ENCODE results near the gene LRRTM4. TPM values are rescaled to one million over a fixed set of nuclear protein-coding genes. Genes with fewer than 3 reads are reported as not detected.

The LRRTM4 gene
- total RNA-seq, 1 donor from 2014 or later: not detected

GRCh38 chr2:76938153-76938552, 584.0 kb downstream of the LRRTM4 start:
- Mint-ChIP-seq H3K27ac (no peak overlapping the region), H3K36me3 (ENCODE audit: low read depth) (no peaks in the 10 kb centered on the region), H3K4me1 (no peaks in the 10 kb centered on the region), H3K9me3 (peaks cover 2% of the 10 kb centered on the region), H3K4me3 (no peak overlapping the region), H3K27me3 (no peaks in the 10 kb centered on the region)
- ATAC-seq (ENCODE audit: low read depth): no peak
- POLR2A ChIA-PET: no interaction called here
- no peak for TF ChIP-seq CTCF (IDR thresholded peaks at IDR 0.05)
- CTCF ChIA-PET: no interaction called here
- DNase-seq: no peak
- intact Hi-C loops (cut with micrococcal nuclease): no loop called here

- intact Hi-C loops (cut with micrococcal nuclease): no loop called here
- no peak overlapping the region for H3K27ac Mint-ChIP-seq
- ATAC-seq (ENCODE audit: low read depth) (no peak), DNase-seq (no peak)
- H3K36me3 Mint-ChIP-seq (ENCODE audit: low read depth): no peaks in the 10 kb centered on the region
- peaks cover 4% of the 10 kb centered on the region for H3K9me3 Mint-ChIP-seq
- no peaks in the 10 kb centered on the region for H3K4me1 Mint-ChIP-seq
- H3K4me3 Mint-ChIP-seq: no peak overlapping the region
- no peak for TF ChIP-seq CTCF (IDR thresholded peaks at IDR 0.05)
- no peaks in the 10 kb centered on the region for H3K27me3 Mint-ChIP-seq
- CTCF ChIA-PET: no interaction called here
- POLR2A ChIA-PET: no interaction called here
Measured at GRCh38 chr2:76932550-76932949, 589.6 kb downstream of the LRRTM4 start.

- Mint-ChIP-seq H3K27me3 (no peaks in the 10 kb centered on the region), H3K4me3 (no peak overlapping the region), H3K4me1 (no peaks in the 10 kb centered on the region), H3K9me3 (peaks cover 4% of the 10 kb centered on the region), H3K27ac (no peak overlapping the region), H3K36me3 (ENCODE audit: low read depth) (no peaks in the 10 kb centered on the region)
- intact Hi-C loops (cut with micrococcal nuclease): no loop called here
- ChIA-PET POLR2A (no interaction called here), CTCF (no interaction called here)
- ATAC-seq (ENCODE audit: low read depth) (no peak), DNase-seq (no peak)
- no peak for TF ChIP-seq CTCF (IDR thresholded peaks at IDR 0.05)
Measured at GRCh38 chr2:76930056-76930744, 592.0 kb downstream of the LRRTM4 start.

- no peak for TF ChIP-seq CTCF (IDR thresholded peaks at IDR 0.05)
- Mint-ChIP-seq H3K4me3 (no peak overlapping the region), H3K4me1 (no peaks in the 10 kb centered on the region), H3K36me3 (ENCODE audit: low read depth) (no peaks in the 10 kb centered on the region), H3K27me3 (no peaks in the 10 kb centered on the region), H3K9me3 (peaks cover 2% of the 10 kb centered on the region), H3K27ac (no peak overlapping the region)
- intact Hi-C loops (cut with micrococcal nuclease): no loop called here
- DNase-seq (no peak), ATAC-seq (ENCODE audit: low read depth) (no peak)
- CTCF ChIA-PET: no interaction called here
- POLR2A ChIA-PET: no interaction called here
Measured at GRCh38 chr2:76928026-76928425, 594.1 kb downstream of the LRRTM4 start.

- Mint-ChIP-seq H3K27me3 (no peaks in the 10 kb centered on the region), H3K4me3 (no peak overlapping the region), H3K4me1 (no peaks in the 10 kb centered on the region), H3K9me3 (peaks cover 5% of the 10 kb centered on the region), H3K36me3 (ENCODE audit: low read depth) (no peaks in the 10 kb centered on the region), H3K27ac (no peak overlapping the region)
- TF ChIP-seq CTCF (IDR thresholded peaks at IDR 0.05): no peak
- DNase-seq (no peak), ATAC-seq (ENCODE audit: low read depth) (no peak)
- intact Hi-C loops (cut with micrococcal nuclease): no loop called here
- CTCF ChIA-PET: no interaction called here
- POLR2A ChIA-PET: no interaction called here
Measured at GRCh38 chr2:76921006-76921405, 601.2 kb downstream of the LRRTM4 start.

All from activated B cell treated with CpG ODN at 0.5 μM for 24 hours (primary cell).